GM12891 (cell line): ENCODE measurements around the gene MFSD6.
"Not testable (repeated sequence)": the region's sequence is repeated elsewhere in the genome, so short reads cannot be mapped to it uniquely, and the experiment has no call there.

ENCODE experiments used
- DNase-seq: peaks from one replicate; pipeline ENCODE4 v3.0.0; 2011; ENCODE audit warnings: low spot score; ENCODE audit not compliant: insufficient read length
- FAIRE-seq: peaks from 2 replicates; lab custom pipeline; 2011; peaks lifted over from hg19 to GRCh38; lab: Jason Lieb, UNC
- PAX5 ChIP-seq: IDR thresholded peaks from 2 replicates; pipeline ENCODE4 v1.6.1; 2011; ENCODE audit warnings: low read length, moderate library complexity, mild to moderate bottlenecking; ENCODE audit not compliant: insufficient read depth, severe bottlenecking
- POLR2A ChIP-seq: IDR thresholded peaks from 2 replicates; pipeline ENCODE4 v1.6.1; 2011; ENCODE audit warnings: low read depth, low read length, control low read depth
- POLR2AphosphoS5 ChIP-seq: IDR thresholded peaks from 2 replicates; pipeline ENCODE4 v1.6.1; 2011; ENCODE audit warnings: low read depth, low read length, control low read depth
- POU2F2 ChIP-seq: IDR thresholded peaks from 2 replicates; pipeline ENCODE4 v1.6.1; 2011; ENCODE audit warnings: low read depth, mild to moderate bottlenecking, control low read depth, low read length, moderate library complexity
- SPI1 ChIP-seq: IDR thresholded peaks from 2 replicates; pipeline ENCODE4 v1.6.1; 2011; ENCODE audit warnings: low read depth, low read length, control low read depth
- TAF1 ChIP-seq: IDR thresholded peaks from 2 replicates; pipeline ENCODE4 v1.6.1; 2011; ENCODE audit warnings: low read depth, low read length, control low read depth

The MFSD6 gene

DNA sequence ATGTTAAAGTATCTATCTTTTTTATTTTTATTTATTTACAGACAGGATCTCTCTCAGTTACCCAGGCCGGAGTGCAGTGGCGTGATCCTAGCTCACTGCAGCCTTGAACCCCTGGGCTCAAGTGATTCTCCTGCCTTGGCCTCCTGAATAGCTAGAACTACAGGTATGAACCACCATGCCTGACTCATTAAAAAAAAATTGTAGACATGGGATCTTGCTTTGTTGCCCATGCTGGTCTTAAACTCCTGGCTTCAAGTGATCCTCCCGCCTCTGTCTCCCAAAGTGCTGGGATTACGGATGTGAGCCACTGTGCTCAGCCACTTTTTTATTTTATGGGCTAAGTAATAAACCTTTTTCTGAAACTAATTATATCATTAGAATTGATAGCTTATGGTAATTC, 7.1 kb downstream of the MFSD6 start:
- FAIRE-seq (no peak), DNase-seq (no peak)
- TF ChIP-seq TAF1: no peak

DNA sequence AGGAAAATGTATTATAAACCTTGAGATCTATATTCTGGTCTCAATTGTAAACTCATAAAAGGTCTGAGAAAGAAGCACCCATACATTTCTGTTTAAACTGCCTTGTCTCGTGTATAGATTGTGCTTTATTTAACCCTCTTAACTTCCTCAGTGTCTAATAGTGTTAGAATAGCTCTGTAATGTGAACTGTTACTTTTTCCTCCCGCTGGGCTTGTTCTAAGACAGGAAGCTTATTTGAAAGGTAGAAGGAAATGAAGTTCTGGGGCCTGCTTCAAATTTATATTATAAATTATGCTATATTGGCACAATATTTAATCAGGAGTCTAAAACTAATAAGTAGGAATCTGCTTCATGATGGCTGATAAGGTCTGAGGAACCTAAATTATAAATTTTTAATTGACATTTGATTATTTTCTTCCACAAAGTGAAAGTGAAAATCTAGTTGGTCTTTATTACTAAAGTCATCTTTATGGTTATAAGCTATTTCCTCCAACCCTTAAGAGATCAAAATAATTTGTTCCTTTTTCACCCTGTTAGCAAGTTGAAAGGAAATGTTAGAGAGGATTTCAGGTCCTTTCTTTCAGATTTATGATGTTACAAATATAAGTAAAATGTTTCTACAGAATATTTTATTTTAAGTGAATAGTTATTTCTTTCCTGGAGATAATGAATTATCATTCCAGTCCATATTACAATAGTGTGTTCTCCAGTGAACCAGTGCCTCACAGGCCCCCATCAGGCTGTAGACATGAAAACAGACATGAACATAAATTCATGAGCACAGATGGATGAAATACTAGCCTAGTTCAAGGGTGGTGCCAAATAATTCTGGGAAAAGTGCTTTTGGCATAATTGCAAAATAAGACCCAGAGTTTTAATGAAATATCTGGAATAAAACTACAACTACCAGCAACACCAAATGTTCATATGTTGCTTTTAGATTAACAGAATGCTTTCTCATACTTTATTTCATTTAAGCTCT, 7.9 kb downstream of the MFSD6 start:
- no peak for TF ChIP-seq POLR2A
- FAIRE-seq (peak; percentile 77), DNase-seq (no peak)

DNA sequence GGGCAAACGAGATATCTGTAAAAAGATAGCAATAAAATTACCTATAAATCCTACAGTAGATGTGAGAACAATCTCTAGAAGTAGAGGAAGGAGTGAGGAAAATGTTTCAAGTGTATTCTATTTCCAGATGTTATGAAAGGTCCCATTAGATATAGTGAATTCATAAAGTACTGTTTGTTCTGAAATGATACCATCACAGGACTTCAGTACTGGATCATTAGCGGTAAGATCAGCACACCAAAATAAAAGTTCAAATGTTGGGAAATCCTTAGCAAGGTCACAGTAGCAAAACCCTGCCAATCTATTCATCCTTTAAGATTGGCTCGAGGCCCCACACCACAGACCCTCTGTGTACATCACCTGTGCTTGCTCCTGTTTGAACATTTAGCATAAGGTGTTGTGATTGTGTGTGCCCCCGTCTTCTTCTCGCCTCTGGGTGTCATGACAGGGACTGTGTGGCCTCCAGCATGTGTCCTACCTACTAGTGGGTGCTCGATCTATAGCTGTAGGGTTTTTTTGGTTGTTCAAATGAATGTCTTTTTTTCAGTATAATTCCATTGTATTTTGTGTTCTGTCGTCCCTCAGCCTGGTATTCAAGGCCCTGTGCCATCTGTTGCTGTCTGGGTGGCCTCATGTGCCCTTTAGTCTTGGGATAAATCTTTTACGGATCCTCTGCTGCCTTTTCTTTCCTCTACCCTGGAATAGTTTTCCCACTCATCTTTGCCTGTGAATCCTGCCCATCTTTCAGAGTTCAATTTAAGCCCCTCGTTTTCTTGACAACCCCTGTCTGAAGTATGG, 9.1 kb downstream of the MFSD6 start:
- FAIRE-seq (no peak), DNase-seq (no peak)
- TF ChIP-seq PAX5 (no peak), POU2F2 (no peak), POLR2A (no peak), POLR2AphosphoS5 (no peak), SPI1 (no peak), TAF1 (no peak)

DNA sequence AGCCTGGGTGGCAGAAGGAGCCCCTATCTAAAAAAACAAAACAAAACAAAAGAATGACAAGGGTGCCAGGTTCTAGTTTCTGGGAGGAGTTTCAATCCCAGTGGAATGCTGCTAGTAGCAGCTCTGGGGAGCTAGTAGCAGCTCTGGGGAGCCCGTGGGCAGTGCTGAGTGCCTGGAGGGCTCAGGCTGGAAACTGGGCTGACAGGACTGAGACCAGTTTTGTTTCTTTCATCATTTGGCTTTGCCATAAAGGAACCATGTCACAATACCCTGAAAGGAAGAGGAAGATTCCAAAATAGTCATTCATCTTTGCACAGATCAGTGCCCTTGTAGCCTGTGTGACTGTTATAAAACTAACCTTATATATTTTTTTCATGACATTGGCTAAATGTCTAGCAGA, 10.6 kb downstream of the MFSD6 start:
- TF ChIP-seq POU2F2 (no peak), POLR2A (no peak), POLR2AphosphoS5 (no peak), TAF1 (no peak), PAX5 (no peak)
- DNase-seq (no peak), FAIRE-seq (no peak)

- TF ChIP-seq TAF1 (no peak), SPI1 (no peak), PAX5 (no peak), POU2F2 (no peak), POLR2AphosphoS5 (no peak), POLR2A (no peak)
- DNase-seq: no peak
- FAIRE-seq: no peak
These were observed 12.6 kb downstream of the MFSD6 start for GRCh38 chr2:190420801-190421200.

GRCh38 chr2:190425221-190425866, 17.2 kb downstream of the MFSD6 start:
- DNase-seq: no peak

DNA sequence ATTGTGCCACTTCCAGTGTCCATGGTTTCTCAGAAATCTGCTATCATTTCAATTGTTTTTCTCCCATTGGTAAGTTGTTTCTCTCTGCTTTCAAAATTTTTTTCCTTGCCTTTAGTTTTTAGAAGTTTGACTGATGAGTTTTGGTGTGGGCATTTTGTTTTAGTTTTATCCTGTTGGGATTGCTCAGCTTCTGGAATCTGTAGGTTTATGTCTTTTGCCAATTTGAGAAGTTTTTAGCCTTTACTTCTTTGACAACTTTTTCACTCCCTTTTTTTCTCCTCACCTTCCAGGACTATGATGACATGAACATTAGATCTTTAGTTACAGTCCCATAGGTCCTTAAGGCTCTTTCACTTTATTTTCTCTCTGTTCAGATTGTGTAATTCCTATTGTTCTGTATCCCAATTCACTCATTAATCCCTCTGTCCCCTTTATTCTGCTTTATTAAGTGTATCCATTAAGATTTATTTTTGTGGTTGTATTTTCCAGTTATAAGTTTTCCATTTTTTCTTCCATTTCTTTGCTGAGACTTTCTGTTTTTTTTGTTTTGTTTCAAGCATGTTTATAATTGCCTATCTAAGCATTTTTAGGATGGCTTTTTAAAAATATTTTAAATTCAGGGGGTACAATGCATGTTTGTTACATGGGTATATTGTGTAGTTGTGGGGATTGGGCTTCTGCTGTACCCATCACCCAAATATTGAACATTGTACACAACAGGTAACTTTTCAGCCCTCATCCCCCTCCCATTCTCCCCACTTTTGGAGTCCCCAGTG, 17.9 kb downstream of the MFSD6 start:
- FAIRE-seq (no peak), DNase-seq (no peak)
- no peak for TF ChIP-seq SPI1
- TF ChIP-seq TAF1: no peak
- no peak for TF ChIP-seq POU2F2
- no peak for TF ChIP-seq POLR2AphosphoS5
- no peak for TF ChIP-seq PAX5
- TF ChIP-seq POLR2A: no peak

More at GRCh38 chr2:190425221-190425866, 17.2 kb downstream of the MFSD6 start:
- TF ChIP-seq POU2F2 (no peak), SPI1 (no peak), TAF1 (no peak), POLR2A (no peak), PAX5 (no peak), POLR2AphosphoS5 (no peak)
- FAIRE-seq: no peak

GRCh38 chr2:190430866-190431265, 22.7 kb downstream of the MFSD6 start:
- not testable (repeated sequence) for DNase-seq, FAIRE-seq

- no peak for TF ChIP-seq TAF1
- no peak for TF ChIP-seq SPI1
- TF ChIP-seq POU2F2: no peak
- TF ChIP-seq PAX5: no peak
- TF ChIP-seq POLR2AphosphoS5: no peak
- TF ChIP-seq POLR2A: no peak
- FAIRE-seq (no peak), DNase-seq (no peak)
These were observed 23.8 kb downstream of the MFSD6 start for GRCh38 chr2:190431907-190432306.
